HUDEP-2 (cell line): ENCODE data around the gene COQ8A.
"Not testable (repeated sequence)": the region's sequence is repeated elsewhere in the genome, so short reads cannot be mapped to it uniquely, and the experiment has no call there.

Experiments used
- DNase-seq, 76 experiments: peaks; one replicate each; lab custom pipeline; 2025; ENCODE audit not compliant: unreplicated experiment in 76 of 76; lab: John Stamatoyannopoulos, UW

COQ8A gene

GRCh38 chr1:226920446-226920894 is 19.6 kb upstream of the COQ8A start:
- DNase-seq: no peak

GRCh38 chr1:226921504-226921903 is 18.6 kb upstream of the COQ8A start:
- no peak for DNase-seq

GRCh38 chr1:226929260-226930111 is 10.6 kb upstream of the COQ8A start:
- DNase-seq: not testable (repeated sequence)

GRCh38 chr1:226934483-226935237 is 5.4 kb upstream of the COQ8A start:
- DNase-seq: no peak

GRCh38 chr1:226937940-226938725 is 2.0 kb upstream of the COQ8A start:
- DNase-seq: no peak

GRCh38 chr1:226938903-226939437 is 1.1 kb upstream of the COQ8A start:
- DNase-seq: peak in 17 of 76 experiments; percentile 17 to 75 (median 35)

GRCh38 chr1:226939438-226940028 is 561 bp upstream of the COQ8A start:
- DNase-seq: peak in 52 of 76 experiments; percentile 14 to 91 (median 60)

- DNase-seq: no peak
These were observed 643 bp downstream of the COQ8A start for GRCh38 chr1:226940806-226941067.

- DNase-seq: no peak
These were observed 2.3 kb downstream of the COQ8A start for GRCh38 chr1:226942392-226942791.

GRCh38 chr1:226943156-226943555 is 3.1 kb downstream of the COQ8A start:
- DNase-seq: no peak

- DNase-seq: no peak
These were observed 3.8 kb downstream of the COQ8A start for GRCh38 chr1:226943927-226944326.

- DNase-seq: no peak
These were observed 5.2 kb downstream of the COQ8A start for GRCh38 chr1:226945106-226945857.

- no peak for DNase-seq
These were observed 5.8 kb downstream of the COQ8A start for GRCh38 chr1:226945858-226946245.

- no peak for DNase-seq
These were observed 6.2 kb downstream of the COQ8A start for GRCh38 chr1:226946285-226946684.

- no peak for DNase-seq
These were observed 6.7 kb downstream of the COQ8A start for GRCh38 chr1:226946841-226947240.

- DNase-seq: no peak
These were observed 8.0 kb downstream of the COQ8A start for GRCh38 chr1:226948051-226948450.

- DNase-seq: no peak
These were observed 8.4 kb downstream of the COQ8A start for GRCh38 chr1:226948480-226948879.

GRCh38 chr1:226948996-226949395 is 8.9 kb downstream of the COQ8A start:
- DNase-seq: no peak

- DNase-seq: no peak
These were observed 9.3 kb downstream of the COQ8A start for GRCh38 chr1:226949401-226949800.

- DNase-seq: no peak
These were observed 10.2 kb downstream of the COQ8A start for GRCh38 chr1:226950316-226950715.
